ENCODE data around the gene OGFOD3.

OGFOD3 gene

DNA sequence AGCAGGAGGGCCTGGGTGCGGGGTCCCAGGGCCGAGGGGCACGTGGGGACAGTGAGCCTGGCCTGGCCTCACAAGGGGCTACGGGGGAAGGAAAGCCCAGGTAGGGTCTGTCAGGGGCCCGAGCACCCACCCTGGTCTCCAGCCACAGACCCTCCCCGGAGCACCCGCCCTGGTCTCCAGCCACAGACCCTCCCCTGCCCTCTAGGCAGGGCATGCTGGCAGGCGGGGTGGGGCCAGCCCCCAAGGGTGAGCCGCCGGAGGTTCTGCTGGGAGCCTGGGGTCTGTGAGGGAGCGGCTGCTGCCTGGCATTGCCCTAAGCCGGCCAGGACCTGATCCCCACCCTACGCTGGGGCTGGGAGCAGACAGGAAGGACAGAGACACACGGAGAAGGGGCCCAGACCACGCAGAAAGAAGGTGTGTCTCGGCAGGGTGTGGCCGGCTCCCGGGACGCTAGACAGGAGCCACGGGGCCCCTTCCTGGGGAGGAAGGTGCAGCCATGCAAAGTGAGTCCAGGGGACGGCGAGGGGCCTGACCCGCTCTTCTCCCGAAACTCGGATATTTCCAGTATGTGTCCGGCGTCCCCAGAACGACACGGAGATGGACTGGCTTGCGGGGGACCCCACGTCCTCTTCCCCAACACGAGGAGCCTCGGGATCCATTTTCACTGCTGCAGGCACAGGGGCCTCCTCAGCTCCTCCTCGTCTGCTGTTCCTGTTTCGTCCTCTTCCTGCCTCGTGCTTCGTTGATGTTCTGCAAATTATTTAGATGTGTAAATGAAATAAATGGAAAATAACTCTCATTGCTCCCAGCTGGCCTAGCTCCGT, 31.3 kb downstream of the OGFOD3 start:
- peaks cover 9% of the 10 kb centered on the region for H3K27me3 Mint-ChIP-seq (ENCODE audit: low read depth, poor library complexity)
- DNase-seq = no peak
- TF ChIP-seq CTCF (IDR thresholded peaks at IDR 0.05) = no peak
- H3K9me3 Mint-ChIP-seq = no peaks in the 10 kb centered on the region
- H3K27ac Mint-ChIP-seq = no peak overlapping the region
- no peaks in the 10 kb centered on the region for H3K36me3 Mint-ChIP-seq (ENCODE audit: low read depth)
- peaks cover 37% of the 10 kb centered on the region for H3K4me1 Mint-ChIP-seq
- H3K4me3 Mint-ChIP-seq = no peak overlapping the region

GRCh38 chr17:82386255-82386831, 32.0 kb downstream of the OGFOD3 start:
- no peak for TF ChIP-seq CTCF (IDR thresholded peaks at IDR 0.05)
- Mint-ChIP-seq H3K4me1 (peaks cover 37% of the 10 kb centered on the region), H3K4me3 (no peak overlapping the region), H3K9me3 (no peaks in the 10 kb centered on the region), H3K27me3 (ENCODE audit: low read depth, poor library complexity) (peaks cover 11% of the 10 kb centered on the region), H3K36me3 (ENCODE audit: low read depth) (no peaks in the 10 kb centered on the region), H3K27ac (no peak overlapping the region)
- no peak for DNase-seq

DNA sequence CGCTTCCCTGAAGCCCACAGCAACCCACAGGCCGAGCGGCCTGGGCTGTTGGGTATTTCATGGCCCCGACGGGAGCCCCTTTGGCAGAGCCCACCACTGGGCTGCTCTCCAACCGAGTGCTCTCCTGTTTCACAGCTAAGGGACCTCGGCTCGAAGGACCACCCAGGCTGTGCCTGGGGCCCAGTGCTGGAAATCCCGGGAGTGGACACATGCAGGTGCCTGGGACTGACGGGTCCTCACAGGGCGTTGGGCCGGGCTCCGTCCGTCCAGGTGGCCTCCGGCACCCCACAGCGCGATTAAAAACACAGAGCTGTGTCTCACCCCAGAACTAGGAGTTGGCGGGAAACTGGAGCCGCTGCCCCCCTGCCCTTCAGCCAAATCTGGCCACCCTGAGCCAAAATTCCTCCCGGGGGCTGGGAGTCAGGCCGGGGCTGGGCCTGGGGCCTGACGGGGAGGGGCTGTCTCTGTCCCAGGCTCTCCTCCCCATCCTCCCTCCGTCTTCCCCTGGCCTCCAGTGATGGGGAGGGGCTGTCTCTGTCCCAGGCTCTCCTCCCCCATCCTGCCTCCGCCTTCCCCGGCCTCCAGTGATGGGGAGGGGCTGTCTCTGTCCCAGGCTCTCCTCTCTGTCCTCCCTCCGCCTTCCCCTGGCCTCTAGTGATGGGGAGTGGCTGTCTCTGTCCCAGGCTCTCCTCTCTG, 32.7 kb downstream of the OGFOD3 start:
- Mint-ChIP-seq H3K27me3 (ENCODE audit: low read depth, poor library complexity) (peaks cover 13% of the 10 kb centered on the region), H3K4me3 (no peak overlapping the region)
- TF ChIP-seq CTCF (IDR thresholded peaks at IDR 0.05) = no peak

DNA sequence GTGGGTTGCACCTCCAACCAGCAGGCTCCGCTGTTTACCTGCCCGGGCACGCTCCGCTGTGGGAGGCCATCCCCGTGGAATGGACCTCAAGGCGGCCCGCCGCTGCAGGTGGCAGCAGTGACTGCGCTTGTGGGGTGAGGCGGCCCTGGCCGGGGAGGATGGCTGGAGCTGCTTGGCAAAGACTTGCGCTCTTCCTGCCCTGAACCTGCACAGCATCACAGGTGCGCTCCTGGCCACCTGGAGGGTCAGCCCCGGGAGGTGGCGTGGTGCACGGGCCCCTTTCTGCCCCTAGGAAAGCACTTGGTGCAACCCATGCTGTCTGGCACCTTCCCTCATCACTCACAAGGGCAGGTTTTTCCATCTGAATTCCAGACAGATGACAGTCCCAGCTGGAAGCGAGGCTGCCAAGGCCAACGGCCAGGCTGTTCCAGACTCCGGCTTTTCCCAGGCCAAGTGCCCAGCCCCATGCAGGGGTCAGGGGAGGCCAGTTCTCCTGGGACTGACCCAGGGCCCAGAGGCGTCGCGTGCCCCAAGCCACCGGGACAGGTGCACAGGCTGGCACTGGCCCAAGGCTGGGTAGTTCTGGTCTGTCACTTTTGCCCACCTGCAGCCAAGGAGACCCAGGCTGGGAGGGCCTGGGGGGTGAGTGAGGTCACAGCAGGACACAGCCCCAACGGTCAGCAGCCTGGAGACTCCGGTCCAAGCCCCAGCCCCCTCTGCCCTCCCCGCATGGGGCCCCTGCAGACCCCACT, 33.5 kb downstream of the OGFOD3 start:
- DNase-seq = no peak
- no peak for TF ChIP-seq CTCF (IDR thresholded peaks at IDR 0.05)
- peaks cover 17% of the 10 kb centered on the region for H3K27me3 Mint-ChIP-seq (ENCODE audit: low read depth, poor library complexity)
- peaks cover 40% of the 10 kb centered on the region for H3K4me1 Mint-ChIP-seq
- no peak overlapping the region for H3K27ac Mint-ChIP-seq
- H3K4me3 Mint-ChIP-seq = no peak overlapping the region
- H3K36me3 Mint-ChIP-seq (ENCODE audit: low read depth) = no peaks in the 10 kb centered on the region
- no peaks in the 10 kb centered on the region for H3K9me3 Mint-ChIP-seq

More for the DNA sequence above, 32.7 kb downstream of the OGFOD3 start:
- DNase-seq = peak; percentile 48
- Mint-ChIP-seq H3K9me3 (no peaks in the 10 kb centered on the region), H3K36me3 (ENCODE audit: low read depth) (no peaks in the 10 kb centered on the region), H3K27ac (no peak overlapping the region), H3K4me1 (peaks cover 42% of the 10 kb centered on the region)

DNA sequence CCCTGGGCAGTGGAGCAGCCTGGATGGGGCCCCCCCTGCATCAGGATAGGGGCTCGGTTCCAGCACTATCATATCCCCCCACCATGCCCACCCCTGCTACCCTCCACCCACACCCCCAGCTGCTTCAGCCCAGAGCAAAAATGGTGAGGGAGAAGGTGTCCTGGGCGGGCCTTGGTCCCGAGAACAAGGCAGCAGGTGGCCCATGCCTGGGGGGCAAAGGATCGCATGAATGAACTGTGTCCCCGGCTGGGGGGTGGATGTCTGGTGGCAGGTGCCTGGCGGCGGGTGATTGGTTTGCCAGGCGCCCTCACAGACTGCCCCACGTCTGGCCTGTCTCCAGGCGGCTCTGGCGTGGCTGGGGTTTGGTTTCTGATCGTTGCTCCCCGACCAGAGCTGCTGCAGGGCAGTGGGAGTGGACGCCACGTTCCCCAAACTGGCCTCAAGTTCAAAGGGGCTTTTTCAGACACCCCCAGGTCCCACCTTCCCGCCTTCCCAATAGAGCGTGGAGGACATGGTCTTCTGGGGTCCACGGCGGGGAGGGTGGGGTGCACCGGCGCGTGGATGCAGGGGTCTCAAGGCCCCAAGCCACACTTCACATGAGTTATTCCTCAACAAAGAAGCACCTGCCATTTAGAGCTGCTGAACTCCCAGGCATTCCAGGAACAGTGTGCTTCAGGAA, 34.2 kb downstream of the OGFOD3 start:
- H3K36me3 Mint-ChIP-seq (ENCODE audit: low read depth) = no peaks in the 10 kb centered on the region
- H3K4me1 Mint-ChIP-seq = peaks cover 38% of the 10 kb centered on the region
- peaks cover 22% of the 10 kb centered on the region for H3K27me3 Mint-ChIP-seq (ENCODE audit: low read depth, poor library complexity)
- no peak for DNase-seq
- TF ChIP-seq CTCF (IDR thresholded peaks at IDR 0.05) = no peak
- no peaks in the 10 kb centered on the region for H3K9me3 Mint-ChIP-seq
- H3K27ac Mint-ChIP-seq = no peak overlapping the region
- no peak overlapping the region for H3K4me3 Mint-ChIP-seq
